Measurements from ENCODE around the gene ADIPOR2.
A peak's percentile ranks its signal among the peaks of the same experiment; 100 is the strongest.

ADIPOR2 gene

GRCh38 chr12:1799051-1799881, 108.4 kb downstream of the ADIPOR2 start:
- no peak overlapping the region for H3K4me3 ChIP-seq (ENCODE audit: low read length)
- TF ChIP-seq CTCF (conservative IDR thresholded peaks at IDR 0.05; ENCODE audit: low read length): no peak
- DNase-seq (ENCODE audit: low read depth): no peak

- TF ChIP-seq CTCF (conservative IDR thresholded peaks at IDR 0.05; ENCODE audit: low read length): no peak
- no peak overlapping the region for H3K4me3 ChIP-seq (ENCODE audit: low read length)
- DNase-seq (ENCODE audit: low read depth): no peak
These were observed 109.1 kb downstream of the ADIPOR2 start for GRCh38 chr12:1799882-1800400.

GRCh38 chr12:1800401-1801302, 109.8 kb downstream of the ADIPOR2 start:
- DNase-seq (ENCODE audit: low read depth): no peak
- TF ChIP-seq CTCF (conservative IDR thresholded peaks at IDR 0.05; ENCODE audit: low read length): peak; percentile 30
- no peak overlapping the region for H3K4me3 ChIP-seq (ENCODE audit: low read length)

GRCh38 chr12:1801303-1801975, 110.6 kb downstream of the ADIPOR2 start:
- no peak overlapping the region for H3K4me3 ChIP-seq (ENCODE audit: low read length)
- DNase-seq (ENCODE audit: low read depth): no peak
- no peak for TF ChIP-seq CTCF (conservative IDR thresholded peaks at IDR 0.05; ENCODE audit: low read length)

GRCh38 chr12:1803736-1804135, 112.9 kb downstream of the ADIPOR2 start:
- no peak for TF ChIP-seq CTCF (conservative IDR thresholded peaks at IDR 0.05; ENCODE audit: low read length)
- DNase-seq (ENCODE audit: low read depth): no peak
- H3K4me3 ChIP-seq (ENCODE audit: low read length): no peak overlapping the region

- DNase-seq (ENCODE audit: low read depth): peak; percentile 92
- no peak for TF ChIP-seq CTCF (conservative IDR thresholded peaks at IDR 0.05; ENCODE audit: low read length)
- H3K4me3 ChIP-seq (ENCODE audit: low read length): no peak overlapping the region
These were observed 113.9 kb downstream of the ADIPOR2 start for GRCh38 chr12:1804545-1805332.
